H9 (cell line): ENCODE measurements around the gene PHF21A. TPM values are rescaled to one million over a fixed set of nuclear protein-coding genes. Genes with fewer than 3 reads are reported as not detected.

ENCODE experiments used
- DNase-seq: peaks from one replicate; pipeline ENCODE4 v3.0.0-alpha.2; 2017
- H2AFZ ChIP-seq: one replicate; pipeline ENCODE4 v1.6.1; 2013; ENCODE audit warnings: mild to moderate bottlenecking, low read length, control low read depth, moderate library complexity
- H2AK5ac ChIP-seq: 2 replicates; pipeline ENCODE4 v1.6.1; 2013; ENCODE audit warnings: low read length, control low read depth, mixed read lengths; ENCODE audit not compliant: insufficient read length
- H2BK120ac ChIP-seq: one replicate; pipeline ENCODE4 v1.6.1; 2013; ENCODE audit warnings: low read depth, mild to moderate bottlenecking, low read length, control low read depth, inconsistent platforms; ENCODE audit not compliant: poor library complexity, severe bottlenecking
- H2BK12ac ChIP-seq: 2 replicates; pipeline ENCODE4 v1.6.1; 2013; ENCODE audit warnings: low read length, control low read depth, mixed read lengths, low read depth; ENCODE audit not compliant: insufficient read length
- H2BK15ac ChIP-seq: 2 replicates; pipeline ENCODE4 v1.6.1; 2013; ENCODE audit warnings: low read depth, low read length, control low read depth
- H2BK20ac ChIP-seq: one replicate; pipeline ENCODE4 v1.6.1; 2013; ENCODE audit warnings: low read depth, mild to moderate bottlenecking, low read length, control low read depth, inconsistent platforms; ENCODE audit not compliant: poor library complexity, severe bottlenecking
- H2BK5ac ChIP-seq: 2 replicates; pipeline ENCODE4 v1.6.1; 2013; ENCODE audit warnings: low read length, control low read depth, mixed read lengths; ENCODE audit not compliant: insufficient read length
- H3K14ac ChIP-seq: 2 replicates; pipeline ENCODE4 v1.6.1; 2013; ENCODE audit warnings: low read length, control low read depth; ENCODE audit not compliant: insufficient read depth
- H3K18ac ChIP-seq: 2 replicates; pipeline ENCODE4 v1.6.1; 2013; ENCODE audit warnings: low read depth, mild to moderate bottlenecking, mixed read lengths, low read length, control low read depth; ENCODE audit not compliant: insufficient read length
- H3K23ac ChIP-seq: 2 replicates; pipeline ENCODE4 v1.6.1; 2013; ENCODE audit warnings: low read length, control low read depth, mixed read lengths, low read depth; ENCODE audit not compliant: insufficient read length
- H3K23me2 ChIP-seq: 2 replicates; pipeline ENCODE4 v1.6.1; 2013; ENCODE audit warnings: low read depth, mild to moderate bottlenecking, mixed read lengths, low read length, control low read depth; ENCODE audit not compliant: insufficient read length, poor library complexity, severe bottlenecking
- H3K27ac ChIP-seq: 2 replicates; pipeline ENCODE4 v1.5.1; 2013; ENCODE audit warnings: low read length, control low read depth, mixed read lengths, low read depth; ENCODE audit not compliant: insufficient read length
- H3K27me3 ChIP-seq: 2 replicates; pipeline ENCODE4 v1.6.1; 2013; ENCODE audit warnings: low read length, control low read depth, inconsistent platforms; ENCODE audit not compliant: insufficient read depth
- H3K4ac ChIP-seq: 2 replicates; pipeline ENCODE4 v1.6.1; 2013; ENCODE audit warnings: low read depth, mild to moderate bottlenecking, control low read depth, inconsistent platforms, low read length, moderate library complexity
- H3K4me1 ChIP-seq: 2 replicates; pipeline ENCODE4 v1.6.1; 2013; ENCODE audit warnings: low read length, control low read depth, inconsistent platforms; ENCODE audit not compliant: insufficient read depth
- H3K4me2 ChIP-seq: 2 replicates; pipeline ENCODE4 v1.6.1; 2013; ENCODE audit warnings: low read length, control low read depth, mixed read lengths; ENCODE audit not compliant: insufficient read length, insufficient read depth
- H3K56ac ChIP-seq: 2 replicates; pipeline ENCODE4 v1.6.1; 2013; ENCODE audit warnings: low read depth, mild to moderate bottlenecking, mixed read lengths, low read length, control low read depth; ENCODE audit not compliant: insufficient read length
- H3K79me1 ChIP-seq: 2 replicates; pipeline ENCODE4 v1.6.1; 2013; ENCODE audit warnings: low read depth, mild to moderate bottlenecking, moderate library complexity, low read length, control low read depth, inconsistent platforms; ENCODE audit not compliant: insufficient read depth, poor library complexity, severe bottlenecking
- H3K79me2 ChIP-seq: 2 replicates; pipeline ENCODE4 v1.6.1; 2013; ENCODE audit warnings: low read length, control low read depth, inconsistent platforms; ENCODE audit not compliant: insufficient read depth
- H3K9ac ChIP-seq: 2 replicates; pipeline ENCODE4 v1.6.1; 2013; ENCODE audit warnings: low read length, control low read depth, mixed read lengths; ENCODE audit not compliant: insufficient read length; ENCODE audit errors: extremely low read depth
- H3K9me3 ChIP-seq: one replicate; pipeline ENCODE4 v1.6.1; 2013; ENCODE audit warnings: low read depth, low read length, inconsistent platforms; ENCODE audit not compliant: control insufficient read depth
- H3T11ph ChIP-seq: one replicate; pipeline ENCODE4 v1.6.1; 2013; ENCODE audit warnings: mild to moderate bottlenecking, low read length, control low read depth, inconsistent platforms
- H4K20me1 ChIP-seq: one replicate; pipeline ENCODE4 v1.6.1; 2013; ENCODE audit not compliant: control insufficient read depth, insufficient read length, insufficient read depth
- H4K5ac ChIP-seq: 2 replicates; pipeline ENCODE4 v1.6.1; 2013; ENCODE audit warnings: low read depth, mild to moderate bottlenecking, mixed read lengths, low read length, control low read depth; ENCODE audit not compliant: insufficient read length
- H4K8ac ChIP-seq: replicated peaks from 2 replicates; pipeline ENCODE4 v1.6.1; 2013; ENCODE audit warnings: low read length, control low read depth, mixed read lengths, low read depth; ENCODE audit not compliant: insufficient read length
- H4K91ac ChIP-seq: 2 replicates; pipeline ENCODE4 v1.6.1; 2013; ENCODE audit warnings: low read depth, mild to moderate bottlenecking, moderate library complexity, mixed read lengths, low read length, control low read depth; ENCODE audit not compliant: insufficient read length
- H3K27ac Mint-ChIP-seq, 3 experiments: 2 replicates in 2 of 3; 3 replicates in 1 of 3; pipeline ENCODE4 v1.8.0; 2020 to 2021; ENCODE audit warnings: mixed read lengths in 3 of 3, mild to moderate bottlenecking in 1 of 3, moderate library complexity in 1 of 3
- H3K27me3 Mint-ChIP-seq: 2 replicates; pipeline ENCODE4 v1.8.0; 2021; ENCODE audit warnings: low read depth, mild to moderate bottlenecking, moderate library complexity, mixed read lengths
- H3K36me3 Mint-ChIP-seq, 3 experiments: 2 replicates in 2 of 3; 3 replicates in 1 of 3; pipeline ENCODE4 v1.8.0; 2020 to 2021; ENCODE audit warnings: low read depth in 3 of 3, mixed read lengths in 3 of 3; ENCODE audit not compliant: insufficient read depth in 1 of 3
- H3K4me1 Mint-ChIP-seq, 2 experiments: 2 replicates each; pipeline ENCODE4 v1.8.0; 2020; ENCODE audit warnings: mixed read lengths in 2 of 2
- H3K4me3 Mint-ChIP-seq, 2 experiments: 2 replicates in 1 of 2; 3 replicates in 1 of 2; pipeline ENCODE4 v1.8.0; 2020 to 2021; ENCODE audit warnings: mild to moderate bottlenecking in 2 of 2, mixed read lengths in 2 of 2, moderate library complexity in 1 of 2
- H3K9me3 Mint-ChIP-seq, 2 experiments: 2 replicates in 1 of 2; 3 replicates in 1 of 2; pipeline ENCODE4 v1.8.0; 2020; ENCODE audit warnings: mild to moderate bottlenecking in 2 of 2, mixed read lengths in 2 of 2, moderate library complexity in 1 of 2
- WGBS: extraction: QIAGEN DNeasy Blood & Tissue Kit; methylation state at CpG from one replicate; pipeline ENCODE4 v1.1.7; 2013; ENCODE audit warnings: missing lambda C conversion rate, low lambda C conversion rate, mixed read lengths; ENCODE audit not compliant: insufficient read length; ENCODE audit errors: extremely low coverage; 5-methylcytosine and 5-hydroxymethylcytosine counted together
- total RNA-seq: library from RNA; stranded (reverse); gene quantifications from 2 replicates; pipeline ENCODE4 v1.2.1, GENCODE V29; 2021
- TF ChIP-seq, protein P1 (sequence below): fragments of 200-600 bp; sonication (generic); conservative IDR thresholded peaks from 3 replicates; pipeline ENCODE4 v1.8.0; 2021; ENCODE audit warnings: antibody characterized with exemption, mild to moderate bottlenecking

The PHF21A gene
- total RNA-seq, 1 experiment from 2014 or later: 33.8 TPM

DNA sequence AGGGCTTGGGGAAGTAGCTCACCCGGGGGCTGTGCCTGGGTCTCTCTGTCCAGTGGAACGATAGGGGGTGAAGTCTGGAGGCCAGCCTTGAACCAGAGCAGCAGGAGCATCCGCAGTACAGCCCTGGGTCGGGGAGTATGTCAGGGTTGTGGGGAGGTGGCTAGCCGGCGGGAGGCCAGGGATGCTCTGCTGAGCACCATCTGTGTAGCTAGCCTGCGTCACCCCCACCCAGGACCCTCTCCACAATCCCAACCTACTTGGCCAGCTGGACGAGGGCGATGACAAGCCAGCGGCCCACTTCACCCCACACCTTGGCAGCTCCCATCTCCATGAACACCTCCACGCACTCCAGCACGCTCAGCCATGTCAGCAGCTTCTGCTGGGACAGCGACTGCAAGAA lies 205.8 kb downstream of the PHF21A start:
- no peak for DNase-seq
- H2BK20ac ChIP-seq: no peak overlapping the region
- no peaks in the 10 kb centered on the region for H4K20me1 ChIP-seq
- no peak overlapping the region for H3K4ac ChIP-seq
- Mint-ChIP-seq H3K4me1 (peaks cover 15 to 24% of the 10 kb centered on the region in 2 experiments), H3K27me3 (no peaks in the 10 kb centered on the region), H3K4me3 (no peak overlapping the region), H3K27ac (no peak overlapping the region), H3K36me3 (peaks cover 5 to 40% (median 28%) of the 10 kb centered on the region in 3 experiments; a peak in 6 of 7 replicates), H3K9me3 (no peaks in the 10 kb centered on the region)
- H3K4me2 ChIP-seq: no peak overlapping the region
- no peak overlapping the region for H3K27ac ChIP-seq
- no peak overlapping the region for H2BK12ac ChIP-seq
- H3K9ac ChIP-seq: no peak overlapping the region
- H3T11ph ChIP-seq: no peak overlapping the region
- no peak overlapping the region for H2BK15ac ChIP-seq
- H3K9me3 ChIP-seq: no peaks in the 10 kb centered on the region
- no peak overlapping the region for H4K8ac ChIP-seq
- H3K18ac ChIP-seq: no peak overlapping the region
- H3K79me1 ChIP-seq: no peaks in the 10 kb centered on the region
- no peak overlapping the region for H2AK5ac ChIP-seq
- no peak overlapping the region for H3K23ac ChIP-seq
- H4K91ac ChIP-seq: no peak overlapping the region
- no CpG with 5 or more reads among the region's 13 CpGs for WGBS
- H3K4me1 ChIP-seq: no peaks in the 10 kb centered on the region
- H2AFZ ChIP-seq: no peak overlapping the region
- no peak overlapping the region for H3K56ac ChIP-seq
- H3K23me2 ChIP-seq: peaks cover 3% of the 10 kb centered on the region
- TF ChIP-seq, protein P1, sequence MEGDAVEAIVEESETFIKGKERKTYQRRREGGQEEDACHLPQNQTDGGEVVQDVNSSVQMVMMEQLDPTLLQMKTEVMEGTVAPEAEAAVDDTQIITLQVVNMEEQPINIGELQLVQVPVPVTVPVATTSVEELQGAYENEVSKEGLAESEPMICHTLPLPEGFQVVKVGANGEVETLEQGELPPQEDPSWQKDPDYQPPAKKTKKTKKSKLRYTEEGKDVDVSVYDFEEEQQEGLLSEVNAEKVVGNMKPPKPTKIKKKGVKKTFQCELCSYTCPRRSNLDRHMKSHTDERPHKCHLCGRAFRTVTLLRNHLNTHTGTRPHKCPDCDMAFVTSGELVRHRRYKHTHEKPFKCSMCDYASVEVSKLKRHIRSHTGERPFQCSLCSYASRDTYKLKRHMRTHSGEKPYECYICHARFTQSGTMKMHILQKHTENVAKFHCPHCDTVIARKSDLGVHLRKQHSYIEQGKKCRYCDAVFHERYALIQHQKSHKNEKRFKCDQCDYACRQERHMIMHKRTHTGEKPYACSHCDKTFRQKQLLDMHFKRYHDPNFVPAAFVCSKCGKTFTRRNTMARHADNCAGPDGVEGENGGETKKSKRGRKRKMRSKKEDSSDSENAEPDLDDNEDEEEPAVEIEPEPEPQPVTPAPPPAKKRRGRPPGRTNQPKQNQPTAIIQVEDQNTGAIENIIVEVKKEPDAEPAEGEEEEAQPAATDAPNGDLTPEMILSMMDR: no peak
- H3K79me2 ChIP-seq: no peaks in the 10 kb centered on the region
- no peak overlapping the region for H2BK5ac ChIP-seq
- H4K5ac ChIP-seq: no peak overlapping the region
- no peak overlapping the region for H3K14ac ChIP-seq
- H2BK120ac ChIP-seq: no peak overlapping the region
- H3K27me3 ChIP-seq: no peaks in the 10 kb centered on the region; the same call in 1 of the 2 replicates
